ENCODE results near the gene NOS3.

Gene NOS3

DNA sequence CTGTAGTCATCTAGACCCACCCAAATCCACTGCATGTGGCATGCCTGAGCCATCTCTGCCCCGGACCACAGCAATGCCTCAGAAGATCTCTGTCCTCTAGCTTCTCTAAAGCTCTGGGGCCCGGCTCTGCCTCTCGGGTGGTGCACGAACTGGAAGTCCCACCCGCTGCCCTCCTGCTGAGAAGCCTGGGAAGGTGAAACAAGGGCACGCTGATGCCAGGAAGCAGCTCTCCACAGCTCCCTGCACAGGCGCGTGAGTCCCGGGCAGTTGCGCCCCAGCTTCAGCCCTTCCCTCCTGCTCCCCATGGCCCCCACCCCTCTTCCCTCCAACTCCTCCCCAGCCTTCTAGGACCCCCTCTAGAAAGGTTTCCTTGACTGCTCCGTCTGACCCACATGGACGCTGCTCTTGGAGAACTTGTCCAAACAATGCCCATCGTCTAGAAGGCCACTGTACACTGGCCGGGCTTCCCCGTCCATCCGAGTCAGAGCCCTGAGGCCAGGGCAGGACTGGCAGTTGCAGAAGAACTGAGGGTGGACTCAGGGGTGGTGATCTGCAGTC is 25.5 kb upstream of the NOS3 start:
- DNase-seq, result no peak

GRCh38 chr7:150966002-150966401 is 24.8 kb upstream of the NOS3 start:
- DNase-seq, result no peak

DNA sequence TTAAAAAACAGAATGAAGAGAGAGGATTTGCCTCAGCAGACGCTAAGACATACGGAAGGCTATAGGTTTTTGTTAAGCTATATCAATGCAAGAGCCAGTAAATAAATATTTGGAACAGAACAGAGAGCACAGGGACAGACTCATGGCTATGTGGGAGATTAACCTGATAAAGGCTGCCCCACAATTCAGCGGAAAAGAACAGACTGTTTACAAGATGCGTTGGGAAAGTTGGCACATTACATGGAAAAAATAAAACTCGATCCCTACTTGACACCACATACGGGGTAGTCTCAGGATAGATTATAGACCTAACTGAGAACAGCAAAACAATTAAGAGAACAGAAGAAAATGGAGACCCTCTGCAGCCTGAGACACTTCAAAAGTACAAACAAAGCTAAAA is 23.5 kb upstream of the NOS3 start:
- no peak for DNase-seq

DNA sequence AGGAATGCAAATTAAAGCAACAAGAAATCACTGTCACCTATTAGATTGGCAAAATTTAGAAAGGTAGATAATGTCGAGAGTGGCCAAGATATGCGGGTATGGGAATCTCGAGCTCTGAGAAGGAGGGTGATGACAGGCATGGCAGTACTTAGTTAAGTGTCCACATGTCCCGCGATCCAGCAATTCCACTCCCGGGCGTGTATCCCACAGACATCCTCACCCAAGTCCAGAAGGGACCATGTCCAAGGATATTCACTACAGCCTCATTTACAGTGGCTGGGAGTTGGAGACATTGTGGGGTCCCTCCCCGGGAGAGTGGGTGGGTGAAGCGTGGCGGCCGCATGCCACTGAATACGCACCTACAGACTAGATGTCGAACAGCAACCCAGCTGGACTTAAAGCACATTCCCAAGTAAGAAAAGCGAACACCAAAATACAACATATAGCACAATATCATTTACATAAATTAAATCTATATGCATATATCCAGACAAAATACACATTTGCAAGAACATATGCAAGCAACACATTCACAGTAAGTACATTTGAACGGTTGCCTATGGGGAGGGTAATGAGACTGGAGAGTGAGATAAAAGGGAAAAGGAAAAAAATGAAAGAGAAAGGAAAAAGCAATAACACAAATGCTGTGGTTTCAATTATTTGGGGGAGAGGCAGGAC is 22.6 kb upstream of the NOS3 start:
- no peak for DNase-seq

DNA sequence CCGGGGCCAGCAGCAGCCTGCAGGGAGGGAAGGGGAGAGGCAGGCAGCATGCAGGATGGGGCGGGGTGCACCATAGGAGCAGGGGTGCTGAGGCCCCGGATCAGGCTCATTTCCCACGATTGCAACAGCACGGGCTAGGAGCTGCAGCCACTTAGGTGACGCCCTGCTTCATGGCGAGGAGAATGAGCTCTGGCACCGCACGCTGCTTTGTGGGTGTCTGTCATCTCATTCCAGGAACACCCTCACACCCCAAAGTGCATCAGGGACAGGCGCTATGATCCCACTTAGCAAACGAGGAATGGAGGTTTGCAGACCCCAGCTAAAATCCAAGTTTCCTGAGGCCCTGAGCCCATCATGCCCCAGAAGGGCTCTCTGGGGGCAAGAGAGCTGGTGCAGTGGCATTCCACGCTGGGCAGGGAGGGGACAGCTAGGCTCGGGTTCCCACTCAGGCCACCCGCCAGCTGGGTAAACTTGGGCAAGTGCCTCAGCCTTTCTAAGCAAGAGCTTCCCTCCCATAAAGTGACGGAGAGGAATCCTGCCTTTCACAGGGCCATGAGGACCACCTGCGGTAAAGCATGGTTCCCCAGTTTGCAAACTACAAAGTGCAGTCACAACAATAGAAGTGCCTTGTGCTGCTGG is 22.0 kb upstream of the NOS3 start:
- DNase-seq, result no peak

GRCh38 chr7:150969475-150969874 is 21.3 kb upstream of the NOS3 start:
- no peak for DNase-seq

GRCh38 chr7:150970424-150970823 is 20.4 kb upstream of the NOS3 start:
- DNase-seq, result no peak

DNA sequence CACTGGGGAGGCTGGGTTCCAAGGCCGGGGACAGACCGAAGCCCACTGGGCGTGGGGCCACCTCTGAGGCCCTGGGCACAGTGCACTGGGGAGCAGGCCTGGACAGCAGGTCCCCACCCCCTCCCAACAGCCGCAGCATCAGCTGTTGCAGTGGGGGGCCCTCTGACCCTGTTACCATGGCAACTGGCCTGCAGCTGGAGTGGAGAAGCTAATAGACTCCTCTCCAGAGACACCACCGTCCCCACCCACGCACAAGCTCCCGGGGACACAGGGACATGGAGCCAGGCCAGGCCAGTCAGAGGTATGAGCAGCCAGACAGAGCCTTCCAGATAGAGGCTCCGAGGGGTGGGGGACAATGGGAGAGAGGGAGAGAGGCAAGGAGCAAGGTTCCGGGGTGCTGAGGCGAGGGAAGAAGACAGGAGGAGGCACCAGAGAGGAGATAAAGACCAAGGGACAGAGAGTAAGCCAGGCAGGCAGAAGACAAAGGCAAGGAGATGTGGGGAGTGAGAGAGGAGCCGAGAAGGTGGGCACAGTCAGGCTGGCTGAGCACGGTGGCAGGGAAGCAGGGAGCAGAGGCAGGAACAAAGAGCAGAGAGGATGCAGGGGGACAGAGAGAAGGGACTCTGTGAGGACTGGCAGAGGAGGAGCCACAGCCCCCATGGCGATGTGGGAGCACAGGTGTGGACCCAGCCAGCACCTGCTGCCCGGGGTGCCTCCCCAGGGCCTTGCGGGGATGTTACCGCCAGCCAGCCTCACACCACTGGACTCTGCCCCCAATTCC is 19.4 kb upstream of the NOS3 start:
- no peak for DNase-seq

DNA sequence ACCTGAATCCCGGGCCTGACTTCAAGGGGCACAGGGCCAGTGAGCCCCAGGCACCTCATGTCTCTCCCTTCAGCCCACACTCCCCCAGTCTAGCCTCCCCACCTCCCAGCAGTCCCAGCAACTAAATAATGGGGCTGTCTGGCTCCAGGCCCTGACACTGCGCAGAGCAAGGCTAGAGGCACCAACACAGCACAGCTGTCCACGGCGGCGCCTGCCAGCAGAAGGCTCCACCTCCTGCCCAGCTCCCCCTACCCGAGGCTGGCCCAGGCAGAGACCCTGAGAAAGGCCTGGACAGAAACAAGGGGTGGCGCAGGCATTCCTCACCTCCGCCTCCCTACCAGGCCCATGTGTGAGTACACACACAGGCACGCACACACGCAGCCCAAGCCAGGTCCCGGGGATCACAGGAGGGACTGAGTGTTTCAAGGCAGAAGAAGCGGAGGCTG is 18.8 kb upstream of the NOS3 start:
- no peak for DNase-seq

DNA sequence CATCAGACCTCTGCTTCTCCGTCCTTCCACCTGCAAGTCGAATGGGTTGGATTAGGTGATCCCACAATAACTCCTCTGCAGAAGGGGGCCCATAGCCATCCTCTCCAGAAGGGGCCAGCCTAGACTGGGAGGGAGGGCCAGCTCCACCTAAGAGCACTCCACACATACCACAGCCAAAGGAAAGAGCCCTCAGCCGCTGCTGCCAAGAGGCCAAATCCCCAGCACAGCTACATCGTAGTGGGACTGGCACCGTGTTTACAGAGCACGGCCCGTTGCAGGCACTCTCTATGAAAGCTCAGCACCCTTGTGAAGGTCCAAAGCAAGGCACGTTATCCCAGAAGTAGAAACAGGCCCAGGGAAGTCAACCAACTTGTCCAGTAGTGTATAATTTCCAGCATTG is 18.1 kb upstream of the NOS3 start:
- DNase-seq, result no peak

GRCh38 chr7:150973571-150974451 is 17.0 kb upstream of the NOS3 start:
- DNase-seq, result no peak

DNA sequence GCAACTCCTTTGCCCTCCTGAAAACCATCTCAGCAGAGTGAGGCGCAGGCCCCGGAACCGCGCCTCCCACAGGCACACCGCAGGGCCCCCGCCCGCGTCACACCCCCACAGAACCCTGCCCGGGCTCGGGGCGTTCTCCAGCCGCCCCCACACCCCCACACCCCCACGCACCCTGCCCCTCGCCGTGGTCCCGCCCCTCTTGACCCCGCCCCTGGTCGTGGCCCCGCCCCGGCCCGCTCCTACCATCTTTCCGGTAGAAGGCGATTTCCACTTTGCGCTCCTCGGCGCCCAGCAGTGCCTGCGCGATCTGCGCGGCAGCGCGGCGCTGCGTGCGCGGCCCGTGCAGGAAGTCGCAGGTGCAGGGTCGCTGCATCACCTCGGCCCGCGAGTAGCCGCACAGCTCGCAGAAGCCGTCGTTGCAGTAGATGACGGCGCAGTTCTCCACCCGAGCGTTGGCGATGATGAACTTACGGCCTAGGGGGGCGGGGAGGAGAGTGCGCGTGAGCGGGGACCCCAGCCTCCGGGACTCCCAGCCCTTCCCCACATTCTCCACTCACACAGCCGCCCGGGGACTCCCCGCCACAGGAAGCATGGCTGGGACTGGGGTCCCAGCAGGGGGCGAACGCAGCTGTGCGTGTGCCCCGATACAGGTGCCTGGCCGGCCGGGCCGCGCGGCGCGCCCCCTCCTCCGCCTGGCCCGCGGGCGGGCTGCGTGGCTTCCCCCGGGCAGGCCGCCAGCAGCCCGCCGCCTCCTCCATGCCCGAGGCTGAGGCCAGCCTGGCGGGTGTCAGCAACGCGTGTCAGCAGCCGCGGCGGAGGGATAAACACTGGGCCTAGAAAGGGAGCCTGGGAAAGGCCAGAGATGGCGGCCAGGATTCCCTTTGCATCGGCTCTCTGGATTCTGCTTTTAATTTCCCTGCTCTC is 16.1 kb upstream of the NOS3 start:
- peak; percentile 79 for DNase-seq

- no peak for DNase-seq
Observed at GRCh38 chr7:150975536-150976319, 15.1 kb upstream of the NOS3 start.

GRCh38 chr7:150976529-150977381 is 14.1 kb upstream of the NOS3 start:
- no peak for DNase-seq

- DNase-seq, result no peak
Observed at GRCh38 chr7:150977382-150978125, 13.3 kb upstream of the NOS3 start.

DNA sequence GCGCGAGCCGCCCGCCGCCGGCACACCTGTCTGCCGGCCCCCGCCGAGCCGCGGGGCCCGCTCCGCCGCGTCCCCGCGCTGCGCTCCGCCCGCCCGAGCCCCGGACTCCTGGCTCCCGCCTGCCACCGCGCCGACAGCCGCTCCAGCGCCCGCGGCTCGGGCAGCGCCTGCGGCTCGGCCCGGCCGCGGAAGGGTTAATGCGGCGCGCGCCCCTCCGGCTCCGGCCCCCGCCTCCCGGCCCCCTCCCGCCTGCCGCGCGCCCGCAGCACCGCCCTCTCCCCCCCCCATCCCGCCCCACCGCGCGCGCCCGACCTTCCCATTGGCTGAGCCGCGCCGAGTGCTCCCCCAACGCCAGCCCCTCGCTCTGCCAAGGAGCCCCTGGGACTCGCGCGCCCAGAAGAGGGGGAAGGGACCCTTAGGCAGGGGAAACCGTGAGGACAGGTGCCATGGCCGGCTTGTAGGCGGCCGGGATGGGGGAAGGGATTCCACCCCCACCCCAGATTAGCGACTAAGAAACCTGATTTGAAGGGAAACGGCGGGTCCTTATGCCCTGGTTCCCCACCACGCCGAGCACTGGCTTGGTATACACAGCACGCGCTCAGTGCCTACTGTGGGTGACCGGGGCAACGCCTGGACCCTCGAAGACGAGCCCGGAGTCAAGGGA is 12.6 kb upstream of the NOS3 start, which contains the start of gene KCNH2:
Gene KCNH2, minus strand, starts transcription at position 196 of the 664 bp plus-strand sequence. CDS start 408 bp downstream, outside the sequence.
- DNase-seq, result peak; percentile 45

GRCh38 chr7:150979713-150980390 is 11.0 kb upstream of the NOS3 start:
- no peak for DNase-seq

DNA sequence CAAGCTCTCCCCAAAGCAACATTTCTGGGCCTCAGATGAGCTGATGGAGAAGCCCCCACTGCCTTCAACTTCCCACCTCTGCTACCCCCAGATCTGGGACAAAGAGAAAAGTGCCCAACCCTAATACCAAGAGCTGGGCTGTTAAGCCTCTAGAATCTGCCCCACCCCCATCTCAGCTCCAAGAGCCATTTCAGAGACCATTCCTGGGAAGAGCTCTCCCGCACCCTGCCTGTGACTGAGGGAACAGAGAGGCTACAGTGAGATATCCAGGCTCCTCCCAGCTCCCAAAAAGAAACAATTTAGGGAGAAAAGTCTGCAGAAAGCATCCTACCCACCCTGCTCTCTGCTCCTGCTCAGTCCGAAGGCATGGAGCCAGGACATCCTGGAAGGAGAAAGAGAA is 10.2 kb upstream of the NOS3 start:
- no peak for DNase-seq

All from stimulated activated CD4-positive, alpha-beta T cell treated with anti-CD3 and anti-CD28 coated beads, Interleukin-12 subunit alpha, Interleukin-12 subunit beta, amount 100 ng/mL, for 4 hours (primary cell).